ENCODE results near the gene ARSB. TPM values are rescaled to one million over a fixed set of nuclear protein-coding genes. Genes with fewer than 3 reads are reported as not detected.

The ARSB gene
- total RNA-seq (2014; rRNA removed; shearing (Covaris generic)) (35.3 and 43.7 TPM in 2 replicates), polyA plus RNA-seq (2016; fragmentation: Nextera tagmentation; extraction: Ambion mirVana) (30.1 and 30.5 TPM in 2 replicates)

GRCh38 chr5:78985116-78985724 is at the start of gene ARSB:
Gene ARSB (minus strand): TSS chr5:78985310. CDS start chr5:78985248, 62 bp downstream.
- peaks cover 12% of the 10 kb centered on the region; the same call in 1 of the 2 replicates for H3K4me1 ChIP-seq (ENCODE audit: insufficient read depth)
- H3K27ac ChIP-seq, result peak within 1 kb of the TSS; percentile 72
- peaks cover 26% of the 10 kb centered on the region for H3F3A ChIP-seq (ENCODE audit: insufficient read depth)
- H3K27me3 ChIP-seq (replicated peaks; ENCODE audit: insufficient read depth), result no peaks in the 10 kb centered on the region
- in situ Hi-C loops (cut with MboI), result no loop called here
- H3K9me2 ChIP-seq (ENCODE audit: insufficient read depth), result no peaks in the 10 kb centered on the region
- H3K9ac ChIP-seq, result peak within 1 kb of the TSS; percentile 77
- peak within 1 kb of the TSS; percentile 80 for H3K4me3 ChIP-seq
- no peaks in the 10 kb centered on the region for H3K36me3 ChIP-seq (ENCODE audit: low read depth)
- H3K4me2 ChIP-seq (ENCODE audit: unreplicated experiment), result peak within 1 kb of the TSS; percentile 86
- H2AFZ ChIP-seq, result peak within 1 kb of the TSS; percentile 94
- TF ChIP-seq EZH2 (IDR thresholded peaks at IDR 0.05; ENCODE audit: insufficient read depth, poor library complexity, severe bottlenecking) (no peak), EZH2phosphoT487 (IDR thresholded peaks at IDR 0.05; ENCODE audit: insufficient read depth, low read depth) (no peak)
- DNase-seq, result peak; percentile 75
- no peaks in the 10 kb centered on the region for H4K20me1 ChIP-seq (ENCODE audit: insufficient read depth)
- H3K79me2 ChIP-seq (ENCODE audit: insufficient read depth), result peaks cover 17% of the 10 kb centered on the region; the same call in 1 of the 2 replicates
- 1% methylated on average over 29 to 34 of the region's 57 CpGs for WGBS, 2 experiments (ENCODE audit: low coverage in 1 of 2, low lambda C conversion rate in 2 of 2, missing lambda C conversion rate in 2 of 2)
- H3K9me3 ChIP-seq (ENCODE audit: low read depth), result no peaks in the 10 kb centered on the region

DNA sequence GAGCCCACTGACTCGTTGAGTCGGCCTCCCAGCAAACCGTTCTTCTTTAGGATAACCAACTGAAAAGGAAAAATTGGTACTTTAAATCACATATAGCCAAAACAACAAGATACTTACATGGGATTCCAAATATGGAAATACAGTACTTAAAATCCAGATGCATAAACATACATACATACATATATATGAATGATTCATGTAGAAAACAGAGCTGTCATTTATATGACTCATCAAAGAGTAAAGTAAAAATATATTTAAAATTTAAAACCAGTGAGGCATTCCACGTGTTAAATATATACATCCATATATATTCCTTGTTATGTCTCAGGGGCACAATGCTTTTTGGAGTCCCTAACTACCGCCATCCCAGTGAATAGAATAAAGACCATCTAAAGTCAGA is 47.7 kb upstream of the ARSB start:
- Histone ChIP-seq H3K27ac (no peak overlapping the region), H3F3A (ENCODE audit: insufficient read depth) (no peaks in the 10 kb centered on the region), H3K4me2 (ENCODE audit: unreplicated experiment) (no peak overlapping the region), H2AFZ (no peak overlapping the region), H3K9me3 (ENCODE audit: low read depth) (no peaks in the 10 kb centered on the region), H3K79me2 (ENCODE audit: insufficient read depth) (no peaks in the 10 kb centered on the region), H3K4me3 (no peak overlapping the region), H3K9me2 (ENCODE audit: insufficient read depth) (no peaks in the 10 kb centered on the region), H3K9ac (no peak overlapping the region), H3K27me3 (replicated peaks; ENCODE audit: insufficient read depth) (no peaks in the 10 kb centered on the region), H4K20me1 (ENCODE audit: insufficient read depth) (no peaks in the 10 kb centered on the region), H3K36me3 (ENCODE audit: low read depth) (no peaks in the 10 kb centered on the region), H3K4me1 (ENCODE audit: insufficient read depth) (no peaks in the 10 kb centered on the region)
- in situ Hi-C loops (cut with MboI), result no loop called here
- TF ChIP-seq EZH2 (IDR thresholded peaks at IDR 0.05; ENCODE audit: insufficient read depth, poor library complexity, severe bottlenecking) (no peak), EZH2phosphoT487 (IDR thresholded peaks at IDR 0.05; ENCODE audit: insufficient read depth, low read depth) (no peak)
- WGBS, 2 experiments (ENCODE audit: low coverage in 1 of 2, low lambda C conversion rate in 2 of 2, missing lambda C conversion rate in 2 of 2), result 90 to 99% methylated on average over 5 of the region's 5 CpGs
- DNase-seq, result no peak

DNA sequence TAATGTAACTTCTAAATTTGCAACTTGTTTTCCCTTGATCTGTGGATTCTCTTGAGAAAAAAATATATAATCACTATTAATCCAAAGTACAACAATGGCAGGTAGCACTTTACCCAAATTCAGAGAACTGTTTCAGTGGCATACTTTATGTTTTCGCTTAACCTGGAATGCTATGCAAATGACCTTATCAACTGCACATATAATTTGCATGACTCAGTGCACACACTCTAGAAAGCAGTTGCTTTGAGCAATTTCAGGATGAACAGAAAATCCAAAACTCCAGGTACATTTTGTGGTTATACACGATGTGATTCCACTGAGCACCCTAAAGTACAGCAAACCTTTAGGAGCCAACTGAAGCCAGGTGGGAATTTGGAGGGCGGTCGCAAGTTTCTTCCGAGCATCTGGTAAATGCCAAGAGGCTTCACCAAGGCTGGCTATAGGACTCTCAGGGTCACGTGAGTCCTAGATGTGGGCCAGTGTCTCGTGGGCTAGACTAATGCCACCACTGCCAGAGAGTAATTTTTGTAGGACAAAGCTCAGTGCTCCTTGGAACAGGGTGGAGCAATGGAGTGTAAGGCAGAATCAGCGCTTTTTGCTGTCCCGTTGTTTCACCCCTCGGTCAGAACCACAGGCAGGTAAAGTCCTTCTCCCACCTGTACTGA is 47.1 kb upstream of the ARSB start:
- no peaks in the 10 kb centered on the region for H4K20me1 ChIP-seq (ENCODE audit: insufficient read depth)
- DNase-seq, result peak; percentile 15
- 92 to 93% methylated on average over 10 of the region's 10 CpGs for WGBS, 2 experiments (ENCODE audit: low coverage in 1 of 2, low lambda C conversion rate in 2 of 2, missing lambda C conversion rate in 2 of 2)
- no peaks in the 10 kb centered on the region for H3K4me1 ChIP-seq (ENCODE audit: insufficient read depth)
- H3F3A ChIP-seq (ENCODE audit: insufficient read depth), result no peaks in the 10 kb centered on the region
- H3K27ac ChIP-seq, result no peak overlapping the region
- in situ Hi-C loops (cut with MboI), result no loop called here
- H2AFZ ChIP-seq, result no peak overlapping the region
- H3K4me2 ChIP-seq (ENCODE audit: unreplicated experiment), result no peak overlapping the region
- H3K4me3 ChIP-seq, result no peak overlapping the region
- H3K36me3 ChIP-seq (ENCODE audit: low read depth), result no peaks in the 10 kb centered on the region
- H3K9ac ChIP-seq, result no peak overlapping the region
- no peaks in the 10 kb centered on the region for H3K79me2 ChIP-seq (ENCODE audit: insufficient read depth)
- no peaks in the 10 kb centered on the region for H3K27me3 ChIP-seq (replicated peaks; ENCODE audit: insufficient read depth)
- no peaks in the 10 kb centered on the region for H3K9me2 ChIP-seq (ENCODE audit: insufficient read depth)
- TF ChIP-seq EZH2 (IDR thresholded peaks at IDR 0.05; ENCODE audit: insufficient read depth, poor library complexity, severe bottlenecking) (no peak), EZH2phosphoT487 (IDR thresholded peaks at IDR 0.05; ENCODE audit: insufficient read depth, low read depth) (no peak)
- H3K9me3 ChIP-seq (ENCODE audit: low read depth), result no peaks in the 10 kb centered on the region

DNA sequence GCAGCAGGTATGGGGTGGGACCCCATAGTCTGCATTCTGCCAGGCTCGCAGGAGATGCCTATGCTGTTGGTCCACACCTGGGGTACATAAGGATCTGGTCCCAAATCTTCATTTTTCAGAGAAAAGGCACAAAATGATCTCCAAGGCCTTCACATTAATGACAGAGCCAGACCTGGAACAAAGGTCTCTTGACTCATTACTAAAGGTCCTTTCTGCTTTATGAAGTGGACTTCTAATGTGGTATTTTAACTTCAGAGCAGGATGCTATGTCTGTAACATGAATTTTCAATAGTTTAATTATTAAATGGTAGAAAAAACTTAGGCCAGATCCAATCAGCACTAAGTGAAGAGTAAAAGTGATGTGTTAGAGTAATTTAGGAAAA is 46.4 kb upstream of the ARSB start:
- Histone ChIP-seq H3K9ac (no peak overlapping the region), H4K20me1 (ENCODE audit: insufficient read depth) (no peaks in the 10 kb centered on the region), H3K9me3 (ENCODE audit: low read depth) (no peaks in the 10 kb centered on the region), H3K79me2 (ENCODE audit: insufficient read depth) (no peaks in the 10 kb centered on the region), H3K9me2 (ENCODE audit: insufficient read depth) (no peaks in the 10 kb centered on the region), H3K4me1 (ENCODE audit: insufficient read depth) (no peaks in the 10 kb centered on the region), H3K4me3 (no peak overlapping the region), H3K27ac (no peak overlapping the region), H3K36me3 (ENCODE audit: low read depth) (no peaks in the 10 kb centered on the region), H3K4me2 (ENCODE audit: unreplicated experiment) (no peak overlapping the region), H3F3A (ENCODE audit: insufficient read depth) (no peaks in the 10 kb centered on the region), H3K27me3 (replicated peaks; ENCODE audit: insufficient read depth) (no peaks in the 10 kb centered on the region), H2AFZ (no peak overlapping the region)
- no peak for TF ChIP-seq EZH2phosphoT487 (IDR thresholded peaks at IDR 0.05; ENCODE audit: insufficient read depth, low read depth)
- no peak for TF ChIP-seq EZH2 (IDR thresholded peaks at IDR 0.05; ENCODE audit: insufficient read depth, poor library complexity, severe bottlenecking)
- WGBS, 2 experiments (ENCODE audit: low coverage in 1 of 2, low lambda C conversion rate in 2 of 2, missing lambda C conversion rate in 2 of 2), result 29 to 44% methylated on average over 1 of the region's 1 CpG
- in situ Hi-C loops (cut with MboI), result no loop called here
- no peak for DNase-seq
